Measurements from ENCODE around the gene KRTAP5-9. TPM values are rescaled to one million over a fixed set of nuclear protein-coding genes. Genes with fewer than 3 reads are reported as not detected.
"Not testable (repeated sequence)": the region's sequence is repeated elsewhere in the genome, so short reads cannot be mapped to it uniquely, and the experiment has no call there.

KRTAP5-9 gene
- total RNA-seq, 2 experiments from 2014 or later, result not detected

- peaks cover 15% of the 10 kb centered on the region for H3K27me3 Mint-ChIP-seq (ENCODE audit: low read depth)
- POLR2A ChIA-PET; H3K27ac Mint-ChIP-seq; H3K36me3 Mint-ChIP-seq (ENCODE audit: low read depth); CTCF ChIA-PET; H3K4me1 Mint-ChIP-seq (ENCODE audit: low read depth); H3K9me3 Mint-ChIP-seq (ENCODE audit: insufficient read depth); ATAC-seq; DNase-seq; H3K4me3 Mint-ChIP-seq: not testable (repeated sequence)
Measured at GRCh38 chr11:71566626-71567599, 18.7 kb downstream of the KRTAP5-9 start.

GRCh38 chr11:71567633-71568032, 19.4 kb downstream of the KRTAP5-9 start:
- H3K9me3 Mint-ChIP-seq (ENCODE audit: insufficient read depth); H3K36me3 Mint-ChIP-seq (ENCODE audit: low read depth); ATAC-seq; DNase-seq; H3K4me1 Mint-ChIP-seq (ENCODE audit: low read depth); CTCF ChIA-PET; H3K4me3 Mint-ChIP-seq; POLR2A ChIA-PET; H3K27ac Mint-ChIP-seq: not testable (repeated sequence)
- H3K27me3 Mint-ChIP-seq (ENCODE audit: low read depth), result peaks cover 15% of the 10 kb centered on the region

GRCh38 chr11:71568704-71569349, 20.6 kb downstream of the KRTAP5-9 start:
- no peak overlapping the region for H3K27ac Mint-ChIP-seq
- H3K4me3 Mint-ChIP-seq, result no peak overlapping the region
- CTCF ChIA-PET, result no interaction called here
- no peaks in the 10 kb centered on the region for H3K36me3 Mint-ChIP-seq (ENCODE audit: low read depth)
- no peak for DNase-seq
- H3K4me1 Mint-ChIP-seq (ENCODE audit: low read depth), result no peaks in the 10 kb centered on the region
- ATAC-seq, result no peak
- no peaks in the 10 kb centered on the region for H3K9me3 Mint-ChIP-seq (ENCODE audit: insufficient read depth)
- H3K27me3 Mint-ChIP-seq (ENCODE audit: low read depth), result peaks cover 6% of the 10 kb centered on the region
- POLR2A ChIA-PET, result no interaction called here

GRCh38 chr11:71571101-71571850, 23.1 kb downstream of the KRTAP5-9 start:
- H3K27ac Mint-ChIP-seq; H3K27me3 Mint-ChIP-seq (ENCODE audit: low read depth); CTCF ChIA-PET; H3K4me1 Mint-ChIP-seq (ENCODE audit: low read depth); DNase-seq; POLR2A ChIA-PET; H3K4me3 Mint-ChIP-seq; H3K9me3 Mint-ChIP-seq (ENCODE audit: insufficient read depth); H3K36me3 Mint-ChIP-seq (ENCODE audit: low read depth); ATAC-seq: not testable (repeated sequence)

- POLR2A ChIA-PET, result no interaction called here
- no peaks in the 10 kb centered on the region for H3K9me3 Mint-ChIP-seq (ENCODE audit: insufficient read depth)
- no peak overlapping the region for H3K4me3 Mint-ChIP-seq
- H3K27me3 Mint-ChIP-seq (ENCODE audit: low read depth), result no peaks in the 10 kb centered on the region
- H3K27ac Mint-ChIP-seq, result no peak overlapping the region
- CTCF ChIA-PET, result no interaction called here
- DNase-seq, result no peak
- H3K4me1 Mint-ChIP-seq (ENCODE audit: low read depth), result no peaks in the 10 kb centered on the region
- no peaks in the 10 kb centered on the region for H3K36me3 Mint-ChIP-seq (ENCODE audit: low read depth)
- ATAC-seq, result no peak
Measured at GRCh38 chr11:71572811-71573210, 24.6 kb downstream of the KRTAP5-9 start.

GRCh38 chr11:71574418-71574817, 26.2 kb downstream of the KRTAP5-9 start:
- ChIA-PET CTCF (no interaction called here), POLR2A (no interaction called here)
- Mint-ChIP-seq H3K27me3 (ENCODE audit: low read depth) (no peaks in the 10 kb centered on the region), H3K36me3 (ENCODE audit: low read depth) (no peaks in the 10 kb centered on the region), H3K4me3 (no peak overlapping the region), H3K4me1 (ENCODE audit: low read depth) (no peaks in the 10 kb centered on the region), H3K9me3 (ENCODE audit: insufficient read depth) (no peaks in the 10 kb centered on the region), H3K27ac (no peak overlapping the region)
- ATAC-seq, result no peak
- DNase-seq, result no peak

- ATAC-seq (no peak), DNase-seq (no peak)
- ChIA-PET POLR2A (no interaction called here), CTCF (no interaction called here)
- no peak overlapping the region for H3K27ac Mint-ChIP-seq
- no peak overlapping the region for H3K4me3 Mint-ChIP-seq
- no peaks in the 10 kb centered on the region for H3K9me3 Mint-ChIP-seq (ENCODE audit: insufficient read depth)
- peaks cover 2% of the 10 kb centered on the region for H3K4me1 Mint-ChIP-seq (ENCODE audit: low read depth)
- H3K27me3 Mint-ChIP-seq (ENCODE audit: low read depth), result peaks cover 2% of the 10 kb centered on the region
- H3K36me3 Mint-ChIP-seq (ENCODE audit: low read depth), result no peaks in the 10 kb centered on the region
Measured at GRCh38 chr11:71575723-71576424, 27.7 kb downstream of the KRTAP5-9 start.

GRCh38 chr11:71576688-71577465, 28.7 kb downstream of the KRTAP5-9 start:
- H3K27ac Mint-ChIP-seq; H3K4me1 Mint-ChIP-seq (ENCODE audit: low read depth); CTCF ChIA-PET; H3K4me3 Mint-ChIP-seq; DNase-seq; H3K27me3 Mint-ChIP-seq (ENCODE audit: low read depth); POLR2A ChIA-PET; H3K9me3 Mint-ChIP-seq (ENCODE audit: insufficient read depth); ATAC-seq; H3K36me3 Mint-ChIP-seq (ENCODE audit: low read depth): not testable (repeated sequence)

- Mint-ChIP-seq H3K27ac (no peak overlapping the region), H3K9me3 (ENCODE audit: insufficient read depth) (no peaks in the 10 kb centered on the region), H3K27me3 (ENCODE audit: low read depth) (peaks cover 2% of the 10 kb centered on the region), H3K4me3 (no peak overlapping the region), H3K36me3 (ENCODE audit: low read depth) (no peaks in the 10 kb centered on the region), H3K4me1 (ENCODE audit: low read depth) (peaks cover 2% of the 10 kb centered on the region)
- ATAC-seq, result no peak
- CTCF ChIA-PET, result no interaction called here
- DNase-seq, result no peak
- POLR2A ChIA-PET, result no interaction called here
Measured at GRCh38 chr11:71577469-71578004, 29.3 kb downstream of the KRTAP5-9 start.

GRCh38 chr11:71579513-71579912, 31.3 kb downstream of the KRTAP5-9 start:
- H3K27ac Mint-ChIP-seq; CTCF ChIA-PET; H3K27me3 Mint-ChIP-seq (ENCODE audit: low read depth); DNase-seq; H3K4me1 Mint-ChIP-seq (ENCODE audit: low read depth); H3K4me3 Mint-ChIP-seq; POLR2A ChIA-PET; ATAC-seq; H3K9me3 Mint-ChIP-seq (ENCODE audit: insufficient read depth); H3K36me3 Mint-ChIP-seq (ENCODE audit: low read depth): not testable (repeated sequence)

Data from activated CD8-positive, alpha-beta T cell treated with anti-CD3 and anti-CD28 coated beads, Interleukin-2, amount 10 ng/mL, durations not matched to agents 7 days and 5 days (primary cell).